Myocyte (in vitro differentiated cells): ENCODE data around the gene ENOX2. TPM values are rescaled to one million over a fixed set of nuclear protein-coding genes. Genes with fewer than 3 reads are reported as not detected.

Source experiments
- DNase-seq: peaks from one replicate; pipeline ENCODE4 v3.0.0-alpha.2; 2012; ENCODE audit warnings: low read depth
- total RNA-seq: library from RNA; depleted of rRNA; stranded (reverse); fragments of >200 nt; gene quantifications from 2 replicates; pipeline ENCODE4 v1.2.3, GENCODE V29; 2014

Gene ENOX2
- total RNA-seq, 1 donor from 2014 or later, result 12.1 TPM

- DNase-seq, result no peak
These were observed 256.9 kb downstream of the ENOX2 start for GRCh38 chrX:130645955-130646583.

- peak; percentile 18 for DNase-seq
These were observed 265.4 kb downstream of the ENOX2 start for GRCh38 chrX:130637591-130637990.

GRCh38 chrX:130636277-130636676 is 266.7 kb downstream of the ENOX2 start:
- DNase-seq, result no peak

GRCh38 chrX:130631011-130631410 is 272.0 kb downstream of the ENOX2 start:
- DNase-seq, result no peak

- DNase-seq, result no peak
These were observed 274.5 kb downstream of the ENOX2 start for GRCh38 chrX:130628516-130628915.

- peak; percentile 73 for DNase-seq
These were observed 276.5 kb downstream of the ENOX2 start for GRCh38 chrX:130626521-130626920.

GRCh38 chrX:130625386-130625785 is 277.6 kb downstream of the ENOX2 start:
- no peak for DNase-seq

GRCh38 chrX:130623518-130623917 is 279.5 kb downstream of the ENOX2 start:
- no peak for DNase-seq

- DNase-seq, result no peak
These were observed 287.1 kb downstream of the ENOX2 start for GRCh38 chrX:130615941-130616340.

GRCh38 chrX:130607431-130607830 is 295.6 kb downstream of the ENOX2 start:
- no peak for DNase-seq

- DNase-seq, result no peak
These were observed 296.6 kb downstream of the ENOX2 start for GRCh38 chrX:130606425-130606824.

- no peak for DNase-seq
These were observed 298.1 kb downstream of the ENOX2 start for GRCh38 chrX:130604882-130605281.

- no peak for DNase-seq
These were observed 308.5 kb downstream of the ENOX2 start for GRCh38 chrX:130594453-130594916.

- no peak for DNase-seq
These were observed 309.1 kb downstream of the ENOX2 start for GRCh38 chrX:130593911-130594310.

GRCh38 chrX:130592204-130592603 is 310.8 kb downstream of the ENOX2 start:
- no peak for DNase-seq

GRCh38 chrX:130578906-130579305 is 324.1 kb downstream of the ENOX2 start:
- DNase-seq, result no peak

- no peak for DNase-seq
These were observed 325.6 kb downstream of the ENOX2 start for GRCh38 chrX:130577431-130577830.

GRCh38 chrX:130575831-130576389 is 327.1 kb downstream of the ENOX2 start:
- DNase-seq, result peak; percentile 39

Other genes starting within 250 kb of the ENOX2 start
- not detected in 2 replicates for gene ARHGAP36, start 155.1 kb upstream of the ENOX2 start, total RNA-seq